ENCODE data around the gene SPTBN2.
A peak's percentile ranks its signal among the peaks of the same experiment; 100 is the strongest.
"Not testable (repeated sequence)": the region's sequence is repeated elsewhere in the genome, so short reads cannot be mapped to it uniquely, and the experiment has no call there.

SPTBN2 gene
- total RNA-seq: 0.31 to 2.2 reads per million in 2 donors

- DNase-seq: no peak
These were observed at the start of gene SPTBN2 for GRCh38 chr11:66728693-66729385. SPTBN2 (minus strand) TSS chr11:66729216; CDS start chr11:66721240, 7,976 bp downstream.

GRCh38 chr11:66768818-66769217, 39.8 kb upstream of the SPTBN2 start:
- no peak for DNase-seq

- DNase-seq: no peak
These were observed 39.1 kb upstream of the SPTBN2 start for GRCh38 chr11:66768088-66768521.

- DNase-seq: no peak
These were observed 38.6 kb upstream of the SPTBN2 start for GRCh38 chr11:66767666-66768065.

- no peak for DNase-seq
These were observed 37.7 kb upstream of the SPTBN2 start for GRCh38 chr11:66766681-66767080.

GRCh38 chr11:66762088-66762487, 33.1 kb upstream of the SPTBN2 start:
- DNase-seq: no peak

- DNase-seq: no peak
These were observed 23.1 kb upstream of the SPTBN2 start for GRCh38 chr11:66752148-66752547.

GRCh38 chr11:66749091-66749490, 20.1 kb upstream of the SPTBN2 start:
- no peak for DNase-seq

GRCh38 chr11:66747480-66747879, 18.5 kb upstream of the SPTBN2 start:
- DNase-seq: no peak

- peak in 3 of 5 experiments; percentile 15 to 58 (median 26) for DNase-seq
These were observed 16.6 kb upstream of the SPTBN2 start for GRCh38 chr11:66745356-66746235.

- DNase-seq: peak; percentile 81 to 88 (median 87)
These were observed 15.7 kb upstream of the SPTBN2 start for GRCh38 chr11:66744485-66745355.

GRCh38 chr11:66743271-66743968, 14.4 kb upstream of the SPTBN2 start:
- DNase-seq: no peak

GRCh38 chr11:66741153-66741552, 12.1 kb upstream of the SPTBN2 start:
- DNase-seq: no peak

GRCh38 chr11:66739983-66740382, 11.0 kb upstream of the SPTBN2 start:
- DNase-seq: no peak

- DNase-seq: no peak
These were observed 5.2 kb upstream of the SPTBN2 start for GRCh38 chr11:66734215-66734614.

- no peak for DNase-seq
These were observed 431 bp upstream of the SPTBN2 start for GRCh38 chr11:66729447-66729846.

GRCh38 chr11:66728038-66728692, 851 bp downstream of the SPTBN2 start:
- no peak for DNase-seq

- DNase-seq: peak in 1 of 5 experiments; percentile 34
These were observed 1.6 kb downstream of the SPTBN2 start for GRCh38 chr11:66727282-66728037.

- DNase-seq: no peak
These were observed 3.4 kb downstream of the SPTBN2 start for GRCh38 chr11:66725647-66726046.

GRCh38 chr11:66725114-66725513, 3.9 kb downstream of the SPTBN2 start:
- no peak for DNase-seq

GRCh38 chr11:66724167-66724566, 4.8 kb downstream of the SPTBN2 start:
- not testable (repeated sequence) for DNase-seq
